ENCODE results near the gene GIMAP4.
"Not testable (repeated sequence)": the region's sequence is repeated elsewhere in the genome, so short reads cannot be mapped to it uniquely, and the experiment has no call there.

The GIMAP4 gene

GRCh38 chr7:150586068-150586784 lies 19.0 kb downstream of the GIMAP4 start:
- Histone ChIP-seq H3K27me3 (ENCODE audit: insufficient read depth, poor library complexity, severe bottlenecking) (no peaks in the 10 kb centered on the region), H3K9me3 (ENCODE audit: severe bottlenecking) (no peaks in the 10 kb centered on the region), H3K4me1 (ENCODE audit: insufficient read depth, poor library complexity, severe bottlenecking) (no peaks in the 10 kb centered on the region), H3K27ac (ENCODE audit: poor library complexity, severe bottlenecking) (no peak overlapping the region), H3K36me3 (ENCODE audit: low read depth) (no peaks in the 10 kb centered on the region), H3K4me3 (ENCODE audit: severe bottlenecking) (no peak overlapping the region)
- ATAC-seq (ENCODE audit: low read depth) (no peak), DNase-seq (ENCODE audit: low spot score) (no peak)
- TF ChIP-seq, protein P1, sequence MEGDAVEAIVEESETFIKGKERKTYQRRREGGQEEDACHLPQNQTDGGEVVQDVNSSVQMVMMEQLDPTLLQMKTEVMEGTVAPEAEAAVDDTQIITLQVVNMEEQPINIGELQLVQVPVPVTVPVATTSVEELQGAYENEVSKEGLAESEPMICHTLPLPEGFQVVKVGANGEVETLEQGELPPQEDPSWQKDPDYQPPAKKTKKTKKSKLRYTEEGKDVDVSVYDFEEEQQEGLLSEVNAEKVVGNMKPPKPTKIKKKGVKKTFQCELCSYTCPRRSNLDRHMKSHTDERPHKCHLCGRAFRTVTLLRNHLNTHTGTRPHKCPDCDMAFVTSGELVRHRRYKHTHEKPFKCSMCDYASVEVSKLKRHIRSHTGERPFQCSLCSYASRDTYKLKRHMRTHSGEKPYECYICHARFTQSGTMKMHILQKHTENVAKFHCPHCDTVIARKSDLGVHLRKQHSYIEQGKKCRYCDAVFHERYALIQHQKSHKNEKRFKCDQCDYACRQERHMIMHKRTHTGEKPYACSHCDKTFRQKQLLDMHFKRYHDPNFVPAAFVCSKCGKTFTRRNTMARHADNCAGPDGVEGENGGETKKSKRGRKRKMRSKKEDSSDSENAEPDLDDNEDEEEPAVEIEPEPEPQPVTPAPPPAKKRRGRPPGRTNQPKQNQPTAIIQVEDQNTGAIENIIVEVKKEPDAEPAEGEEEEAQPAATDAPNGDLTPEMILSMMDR (IDR thresholded peaks at IDR 0.05; ENCODE audit: poor library complexity, severe bottlenecking) = no peak

DNA sequence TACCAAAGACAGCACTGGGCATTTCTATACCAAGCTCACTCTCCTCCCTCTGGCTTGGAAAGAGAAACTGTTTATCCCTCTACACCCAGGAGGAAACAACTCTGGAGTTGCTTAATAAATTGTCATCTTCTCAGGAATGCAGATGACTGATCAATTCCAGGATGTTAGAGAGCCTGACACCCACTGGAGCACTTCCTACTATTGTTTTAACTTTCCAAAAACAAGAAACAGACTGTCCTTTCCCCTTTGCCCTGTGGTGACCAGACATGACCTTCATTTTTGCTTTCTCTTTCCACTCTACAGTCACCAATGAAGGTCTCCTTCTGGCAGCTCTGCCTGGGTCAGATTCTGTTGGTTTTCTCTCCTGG lies 19.6 kb downstream of the GIMAP4 start:
- DNase-seq (ENCODE audit: low spot score) (no peak), ATAC-seq (ENCODE audit: low read depth) (no peak; the same call in 2 of the 3 replicates)
- TF ChIP-seq, protein P1 (IDR thresholded peaks at IDR 0.05; ENCODE audit: poor library complexity, severe bottlenecking) = no peak
- Histone ChIP-seq H3K27me3 (ENCODE audit: insufficient read depth, poor library complexity, severe bottlenecking) (no peaks in the 10 kb centered on the region), H3K36me3 (ENCODE audit: low read depth) (no peaks in the 10 kb centered on the region), H3K4me3 (ENCODE audit: severe bottlenecking) (no peak overlapping the region), H3K27ac (ENCODE audit: poor library complexity, severe bottlenecking) (no peak overlapping the region), H3K9me3 (ENCODE audit: severe bottlenecking) (no peaks in the 10 kb centered on the region), H3K4me1 (ENCODE audit: insufficient read depth, poor library complexity, severe bottlenecking) (no peaks in the 10 kb centered on the region)

GRCh38 chr7:150587551-150587950 lies 20.4 kb downstream of the GIMAP4 start:
- H3K9me3 ChIP-seq (ENCODE audit: severe bottlenecking) = no peaks in the 10 kb centered on the region
- no peaks in the 10 kb centered on the region for H3K27me3 ChIP-seq (ENCODE audit: insufficient read depth, poor library complexity, severe bottlenecking)
- DNase-seq (ENCODE audit: low spot score) = no peak
- H3K36me3 ChIP-seq (ENCODE audit: low read depth) = no peaks in the 10 kb centered on the region
- TF ChIP-seq, protein P1 (IDR thresholded peaks at IDR 0.05; ENCODE audit: poor library complexity, severe bottlenecking) = no peak
- no peaks in the 10 kb centered on the region for H3K4me1 ChIP-seq (ENCODE audit: insufficient read depth, poor library complexity, severe bottlenecking)
- ATAC-seq (ENCODE audit: low read depth) = no peak
- H3K27ac ChIP-seq (ENCODE audit: poor library complexity, severe bottlenecking) = no peak overlapping the region
- H3K4me3 ChIP-seq (ENCODE audit: severe bottlenecking) = no peak overlapping the region

DNA sequence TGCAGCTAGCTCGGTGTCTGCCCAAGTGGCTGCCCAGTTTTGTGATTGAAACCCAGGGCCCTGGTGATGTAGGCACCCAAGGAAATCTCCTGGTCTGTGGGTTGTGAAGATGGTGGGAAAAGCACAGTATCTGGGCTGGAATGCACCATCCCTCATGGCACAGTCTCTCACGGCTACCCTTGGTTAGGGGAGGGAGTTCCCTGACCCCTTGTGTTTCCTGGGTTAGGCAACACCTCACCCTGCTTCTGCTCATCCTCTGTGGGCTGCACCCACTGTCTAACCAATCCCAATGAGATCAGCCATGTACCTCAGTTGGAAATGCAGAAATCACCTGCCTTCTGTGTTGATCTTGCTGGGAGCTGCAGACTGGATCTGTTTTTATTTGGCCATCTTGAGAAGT lies 27.6 kb downstream of the GIMAP4 start:
- H3K36me3 ChIP-seq (ENCODE audit: low read depth) = no peaks in the 10 kb centered on the region
- no peak overlapping the region for H3K27ac ChIP-seq (ENCODE audit: poor library complexity, severe bottlenecking)
- H3K4me3 ChIP-seq (ENCODE audit: severe bottlenecking) = no peak overlapping the region
- no peaks in the 10 kb centered on the region for H3K27me3 ChIP-seq (ENCODE audit: insufficient read depth, poor library complexity, severe bottlenecking)
- no peaks in the 10 kb centered on the region for H3K9me3 ChIP-seq (ENCODE audit: severe bottlenecking)
- DNase-seq (ENCODE audit: low spot score) (no peak), ATAC-seq (ENCODE audit: low read depth) (no peak)
- no peaks in the 10 kb centered on the region for H3K4me1 ChIP-seq (ENCODE audit: insufficient read depth, poor library complexity, severe bottlenecking)
- TF ChIP-seq, protein P1 (IDR thresholded peaks at IDR 0.05; ENCODE audit: poor library complexity, severe bottlenecking) = no peak

DNA sequence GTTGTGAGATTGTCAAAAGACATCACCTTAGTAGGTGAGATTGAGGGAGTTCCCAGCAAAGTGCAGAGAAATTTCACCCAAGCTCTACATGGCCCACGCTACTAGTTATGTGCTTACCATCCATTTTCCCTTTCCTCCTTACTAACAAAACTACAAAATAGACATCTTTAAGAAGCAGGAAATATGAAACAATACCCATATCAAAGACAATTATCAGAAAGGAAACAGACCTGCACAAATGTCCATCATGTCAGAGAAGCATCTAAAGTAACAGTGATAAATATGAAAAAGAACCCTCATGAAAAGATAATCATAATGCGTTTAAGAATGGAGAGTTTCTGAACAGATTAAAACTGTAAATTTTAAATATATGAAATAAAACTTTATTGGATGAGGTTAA lies 28.2 kb downstream of the GIMAP4 start:
- Histone ChIP-seq H3K4me1 (ENCODE audit: insufficient read depth, poor library complexity, severe bottlenecking) (no peaks in the 10 kb centered on the region), H3K27ac (ENCODE audit: poor library complexity, severe bottlenecking) (no peak overlapping the region), H3K4me3 (ENCODE audit: severe bottlenecking) (no peak overlapping the region), H3K27me3 (ENCODE audit: insufficient read depth, poor library complexity, severe bottlenecking) (no peaks in the 10 kb centered on the region), H3K9me3 (ENCODE audit: severe bottlenecking) (no peaks in the 10 kb centered on the region), H3K36me3 (ENCODE audit: low read depth) (no peaks in the 10 kb centered on the region)
- TF ChIP-seq, protein P1 (IDR thresholded peaks at IDR 0.05; ENCODE audit: poor library complexity, severe bottlenecking) = no peak
- DNase-seq (ENCODE audit: low spot score) = no peak
- ATAC-seq (ENCODE audit: low read depth) = no peak

GRCh38 chr7:150603600-150603999 lies 36.4 kb downstream of the GIMAP4 start:
- H3K27ac ChIP-seq (ENCODE audit: poor library complexity, severe bottlenecking); H3K4me1 ChIP-seq (ENCODE audit: insufficient read depth, poor library complexity, severe bottlenecking); H3K27me3 ChIP-seq (ENCODE audit: insufficient read depth, poor library complexity, severe bottlenecking); H3K9me3 ChIP-seq (ENCODE audit: severe bottlenecking); DNase-seq (ENCODE audit: low spot score); H3K4me3 ChIP-seq (ENCODE audit: severe bottlenecking); H3K36me3 ChIP-seq (ENCODE audit: low read depth); ATAC-seq (ENCODE audit: low read depth): not testable (repeated sequence)

Data from RWPE2 (cell line).